GM19099 (cell line): ENCODE measurements around the gene ARID1B.

Experiments
- POLR2A ChIP-seq: IDR thresholded peaks from 3 replicates; pipeline ENCODE4 v1.6.1; 2011; ENCODE audit warnings: low read depth; ENCODE audit not compliant: insufficient read length; ENCODE audit errors: extremely low read depth

The ARID1B gene

GRCh38 chr6:157055863-157056262, 278.7 kb downstream of the ARID1B start:
- no peak for TF ChIP-seq POLR2A

GRCh38 chr6:157056275-157056674, 279.1 kb downstream of the ARID1B start:
- TF ChIP-seq POLR2A = no peak

- no peak for TF ChIP-seq POLR2A
These were observed 281.4 kb downstream of the ARID1B start for GRCh38 chr6:157058574-157058973.

GRCh38 chr6:157059781-157060180, 282.6 kb downstream of the ARID1B start:
- no peak for TF ChIP-seq POLR2A

- TF ChIP-seq POLR2A = no peak
These were observed 283.3 kb downstream of the ARID1B start for GRCh38 chr6:157060440-157060952.

GRCh38 chr6:157061770-157062594, 284.8 kb downstream of the ARID1B start:
- no peak for TF ChIP-seq POLR2A

GRCh38 chr6:157063176-157063905, 286.2 kb downstream of the ARID1B start:
- no peak for TF ChIP-seq POLR2A

GRCh38 chr6:157063923-157064322, 286.7 kb downstream of the ARID1B start:
- no peak for TF ChIP-seq POLR2A

- TF ChIP-seq POLR2A = no peak
These were observed 287.3 kb downstream of the ARID1B start for GRCh38 chr6:157064502-157064901.

- no peak for TF ChIP-seq POLR2A
These were observed 288.2 kb downstream of the ARID1B start for GRCh38 chr6:157065366-157065765.

- TF ChIP-seq POLR2A = no peak
These were observed 289.8 kb downstream of the ARID1B start for GRCh38 chr6:157066781-157067491.

- TF ChIP-seq POLR2A = no peak
These were observed 290.3 kb downstream of the ARID1B start for GRCh38 chr6:157067507-157067906.

- no peak for TF ChIP-seq POLR2A
These were observed 291.6 kb downstream of the ARID1B start for GRCh38 chr6:157068691-157069324.

GRCh38 chr6:157069585-157069984, 292.4 kb downstream of the ARID1B start:
- TF ChIP-seq POLR2A = no peak

- TF ChIP-seq POLR2A = no peak
These were observed 293.4 kb downstream of the ARID1B start for GRCh38 chr6:157070403-157071107.

GRCh38 chr6:157072128-157072527, 294.9 kb downstream of the ARID1B start:
- TF ChIP-seq POLR2A = no peak
